ENCODE measurements around the gene CCM2L.

Gene CCM2L

GRCh38 chr20:31998246-31998645, 12.0 kb upstream of the CCM2L start:
- no peak for DNase-seq

- DNase-seq = no peak
Measured at GRCh38 chr20:32003325-32003724, 6.9 kb upstream of the CCM2L start.

- DNase-seq = no peak
Measured at GRCh38 chr20:32004963-32005362, 5.3 kb upstream of the CCM2L start.

- DNase-seq = no peak
Measured at GRCh38 chr20:32006053-32006452, 4.2 kb upstream of the CCM2L start.

GRCh38 chr20:32006841-32007786, 3.1 kb upstream of the CCM2L start:
- DNase-seq = no peak

GRCh38 chr20:32007787-32008616, 2.2 kb upstream of the CCM2L start:
- no peak for DNase-seq

- DNase-seq = no peak
Measured at GRCh38 chr20:32009564-32009963, 674 bp upstream of the CCM2L start.

- no peak for DNase-seq
Measured at GRCh38 chr20:32010666-32011065, 428 bp downstream of the CCM2L start.

GRCh38 chr20:32012159-32012688, 2.0 kb downstream of the CCM2L start:
- DNase-seq = no peak

- DNase-seq = no peak
Measured at GRCh38 chr20:32013326-32013725, 3.1 kb downstream of the CCM2L start.

- DNase-seq = peak; percentile 26
Measured at GRCh38 chr20:32017711-32018251, 7.5 kb downstream of the CCM2L start.

GRCh38 chr20:32018269-32019155, 8.3 kb downstream of the CCM2L start:
- no peak for DNase-seq

- DNase-seq = no peak
Measured at GRCh38 chr20:32019156-32019510, 8.9 kb downstream of the CCM2L start.

GRCh38 chr20:32019563-32020463, 9.6 kb downstream of the CCM2L start:
- no peak for DNase-seq

- no peak for DNase-seq
Measured at GRCh38 chr20:32021091-32021490, 10.9 kb downstream of the CCM2L start.

- DNase-seq = no peak
Measured at GRCh38 chr20:32024683-32025295, 14.6 kb downstream of the CCM2L start.

- DNase-seq = no peak
Measured at GRCh38 chr20:32027643-32028042, 17.4 kb downstream of the CCM2L start.

- DNase-seq = no peak
Measured at GRCh38 chr20:32028647-32029372, 18.6 kb downstream of the CCM2L start.

- no peak for DNase-seq
Measured at GRCh38 chr20:32029561-32029960, 19.3 kb downstream of the CCM2L start.

All from activated CD4-positive, alpha-beta T cell treated with anti-CD3 and anti-CD28 coated beads, Interleukin-2, amount 50 U/mL, for 16 hours (primary cell).